ENCODE measurements around the gene CCNF. TPM values are rescaled to one million over a fixed set of nuclear protein-coding genes. Genes with fewer than 3 reads are reported as not detected.
A peak's percentile ranks its signal among the peaks of the same experiment; 100 is the strongest.

CCNF gene
- polyA plus RNA-seq, 1 experiment: 7.1 TPM

DNA sequence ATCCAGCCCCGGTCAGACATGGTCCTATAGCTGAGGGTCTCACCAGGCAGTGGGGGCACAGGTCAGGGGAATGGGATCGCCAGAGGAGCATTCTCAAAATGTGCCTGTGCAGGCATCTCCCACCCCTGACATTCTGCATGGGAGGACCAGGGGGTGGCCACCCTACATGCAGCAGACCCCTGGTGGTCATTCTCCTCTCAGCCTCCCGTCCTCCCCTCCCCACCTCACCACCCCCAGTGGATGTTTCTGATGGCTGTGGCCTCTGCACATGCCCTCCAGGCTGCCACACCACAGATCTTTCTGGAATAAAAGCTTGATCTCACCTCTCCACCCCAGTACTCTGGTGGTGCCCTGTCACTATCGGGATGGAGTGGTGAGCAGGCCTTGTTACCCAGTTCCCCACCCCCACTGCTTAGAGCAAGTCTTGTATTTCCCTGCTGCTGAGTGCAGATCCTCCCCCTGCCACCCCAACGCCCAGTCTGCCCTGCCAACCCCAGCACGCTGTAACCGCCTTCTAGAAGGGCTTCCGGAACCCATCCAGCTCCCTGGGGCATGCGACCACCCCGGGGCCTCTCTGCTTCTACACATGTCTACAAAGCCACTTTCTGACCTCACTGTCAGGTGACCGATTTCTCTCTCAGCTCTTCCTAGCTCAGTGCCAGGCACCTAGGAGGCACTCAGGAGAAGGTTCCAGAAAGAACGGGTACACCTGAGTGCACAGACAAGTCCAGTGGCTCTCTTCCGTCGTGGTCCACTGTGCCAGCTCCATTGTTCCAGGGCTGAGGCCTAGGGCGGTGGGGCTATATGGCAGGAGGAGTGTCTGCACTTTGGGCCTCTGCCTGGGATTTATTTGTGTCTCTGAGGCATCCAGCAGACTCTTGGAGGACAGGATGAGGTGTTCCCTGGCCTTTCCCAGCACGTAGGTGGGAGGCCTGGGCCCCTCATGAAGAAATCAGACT is 55.0 kb downstream of the CCNF start:
- CTCF ChIA-PET: interaction anchor here (0.9 to 8.3 kb wide), 3 partner anchors 17 to 54 kb away, joined by 3 to 63 read pairs (median 4); no protein-coding TSS in a partner anchor
- POLR2A ChIA-PET: no interaction called here
- Histone ChIP-seq H3K4me3 (ENCODE audit: low read depth, low read length) (no peak overlapping the region), H3K36me3 (ENCODE audit: control insufficient read depth, insufficient read depth, low read length) (peaks cover 7% of the 10 kb centered on the region), H3K27me3 (ENCODE audit: control insufficient read depth, insufficient read depth, low read length) (no peaks in the 10 kb centered on the region)
- no peak for DNase-seq (ENCODE audit: low read depth)
- TF ChIP-seq, protein P1, sequence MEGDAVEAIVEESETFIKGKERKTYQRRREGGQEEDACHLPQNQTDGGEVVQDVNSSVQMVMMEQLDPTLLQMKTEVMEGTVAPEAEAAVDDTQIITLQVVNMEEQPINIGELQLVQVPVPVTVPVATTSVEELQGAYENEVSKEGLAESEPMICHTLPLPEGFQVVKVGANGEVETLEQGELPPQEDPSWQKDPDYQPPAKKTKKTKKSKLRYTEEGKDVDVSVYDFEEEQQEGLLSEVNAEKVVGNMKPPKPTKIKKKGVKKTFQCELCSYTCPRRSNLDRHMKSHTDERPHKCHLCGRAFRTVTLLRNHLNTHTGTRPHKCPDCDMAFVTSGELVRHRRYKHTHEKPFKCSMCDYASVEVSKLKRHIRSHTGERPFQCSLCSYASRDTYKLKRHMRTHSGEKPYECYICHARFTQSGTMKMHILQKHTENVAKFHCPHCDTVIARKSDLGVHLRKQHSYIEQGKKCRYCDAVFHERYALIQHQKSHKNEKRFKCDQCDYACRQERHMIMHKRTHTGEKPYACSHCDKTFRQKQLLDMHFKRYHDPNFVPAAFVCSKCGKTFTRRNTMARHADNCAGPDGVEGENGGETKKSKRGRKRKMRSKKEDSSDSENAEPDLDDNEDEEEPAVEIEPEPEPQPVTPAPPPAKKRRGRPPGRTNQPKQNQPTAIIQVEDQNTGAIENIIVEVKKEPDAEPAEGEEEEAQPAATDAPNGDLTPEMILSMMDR (IDR thresholded peaks at IDR 0.05; ENCODE audit: insufficient read depth, low read depth, low read length): no peak

DNA sequence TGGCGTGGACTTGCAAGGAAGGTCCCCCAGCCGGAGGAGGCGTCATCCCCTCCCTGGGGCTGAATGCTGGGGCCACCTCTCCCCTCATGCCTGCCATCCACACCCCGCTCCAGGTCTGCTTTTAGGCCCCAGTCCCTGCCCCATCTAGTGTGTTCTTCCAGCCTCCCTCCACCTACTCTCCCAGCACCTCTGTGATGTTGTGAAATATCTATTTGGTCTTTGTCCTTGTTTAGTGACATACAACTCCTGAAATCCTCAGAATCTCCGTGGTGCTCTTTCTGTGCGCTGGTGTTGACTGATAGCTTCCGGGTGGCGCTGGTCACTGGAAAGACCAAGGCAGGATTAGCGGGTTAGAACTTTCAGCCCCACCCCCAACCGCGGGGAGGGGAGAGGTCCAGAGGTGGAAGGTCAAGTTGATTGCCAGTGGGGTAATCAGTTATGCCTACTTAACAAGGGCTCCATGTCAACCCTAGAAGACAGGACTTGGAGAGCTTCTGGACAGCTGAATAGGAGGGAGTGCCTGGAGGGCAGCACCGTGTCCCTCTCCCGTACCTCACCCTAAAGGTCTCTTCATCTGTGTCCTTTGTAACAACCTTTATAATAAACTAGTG is 55.8 kb downstream of the CCNF start:
- TF ChIP-seq, protein P1 (IDR thresholded peaks at IDR 0.05; ENCODE audit: insufficient read depth, low read depth, low read length): no peak
- Histone ChIP-seq H3K36me3 (ENCODE audit: control insufficient read depth, insufficient read depth, low read length) (peaks cover 5% of the 10 kb centered on the region), H3K27me3 (ENCODE audit: control insufficient read depth, insufficient read depth, low read length) (no peaks in the 10 kb centered on the region), H3K4me3 (ENCODE audit: low read depth, low read length) (no peak overlapping the region)
- POLR2A ChIA-PET: no interaction called here
- DNase-seq (ENCODE audit: low read depth): no peak
- CTCF ChIA-PET: interaction anchor here (0.8 to 8.3 kb wide), 4 partner anchors 16 to 62 kb away, joined by 3 to 63 read pairs (median 4); no protein-coding TSS in a partner anchor

GRCh38 chr16:2485811-2486507 is 56.7 kb downstream of the CCNF start:
- H3K27me3 ChIP-seq (ENCODE audit: control insufficient read depth, insufficient read depth, low read length): no peaks in the 10 kb centered on the region
- POLR2A ChIA-PET: no interaction called here
- DNase-seq (ENCODE audit: low read depth): no peak
- no peak overlapping the region for H3K4me3 ChIP-seq (ENCODE audit: low read depth, low read length)
- H3K36me3 ChIP-seq (ENCODE audit: control insufficient read depth, insufficient read depth, low read length): peaks cover 12% of the 10 kb centered on the region
- TF ChIP-seq, protein P1 (IDR thresholded peaks at IDR 0.05; ENCODE audit: insufficient read depth, low read depth, low read length): no peak
- CTCF ChIA-PET: interaction anchor here (0.8 to 8.3 kb wide), 3 partner anchors 16 to 63 kb away, joined by 3 to 63 read pairs (median 4); no protein-coding TSS in a partner anchor

DNA sequence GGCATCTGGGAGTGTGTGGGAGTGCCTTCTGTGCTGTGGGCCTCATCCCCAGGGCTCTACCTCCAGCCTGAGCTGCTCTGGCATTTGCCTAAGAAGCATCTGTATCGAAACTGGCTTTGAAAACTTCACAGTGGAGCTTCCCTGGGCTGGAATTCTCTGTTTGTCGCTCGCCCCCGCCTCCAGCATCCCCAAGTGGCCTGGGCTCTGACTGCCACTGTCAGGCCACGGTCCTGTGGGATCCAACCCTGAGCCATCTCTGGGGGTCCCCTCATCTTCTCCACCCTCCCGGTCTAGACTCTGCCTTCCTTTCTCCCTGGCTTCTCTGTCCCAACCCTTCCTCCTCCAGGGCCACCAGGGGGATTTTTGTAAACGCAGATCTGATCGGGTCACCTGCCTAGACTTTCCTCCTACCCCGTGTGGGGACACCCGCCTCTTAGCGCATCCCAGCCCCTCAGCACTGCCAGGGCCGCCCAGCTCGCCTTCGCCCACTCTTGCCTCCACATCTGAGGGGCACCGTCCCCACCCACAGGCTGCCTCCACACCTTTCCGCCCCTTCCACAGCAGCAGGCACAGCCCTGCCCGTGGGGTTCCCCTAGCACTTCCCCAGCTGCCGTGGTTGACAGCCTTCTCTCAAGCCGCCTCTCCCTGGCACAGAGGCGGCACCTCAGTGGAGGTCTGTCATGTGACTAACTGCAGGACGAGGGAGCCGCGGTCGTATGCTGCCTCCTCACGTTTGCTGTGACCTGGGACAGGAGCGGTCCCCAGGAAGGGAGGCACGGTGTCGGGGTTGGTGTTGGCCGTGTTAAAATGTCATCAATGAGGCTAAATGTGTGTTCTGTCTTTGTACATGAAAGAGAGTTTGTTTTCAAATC is 57.6 kb downstream of the CCNF start:
- ChIA-PET POLR2A (no interaction called here), CTCF (interaction anchor here (0.6 to 8.3 kb wide), 3 partner anchors 15 to 184 kb away, joined by 3 to 63 read pairs (median 4); no protein-coding TSS in a partner anchor)
- no peak overlapping the region for H3K4me3 ChIP-seq (ENCODE audit: low read depth, low read length)
- no peak for DNase-seq (ENCODE audit: low read depth)
- H3K27me3 ChIP-seq (ENCODE audit: control insufficient read depth, insufficient read depth, low read length): no peaks in the 10 kb centered on the region
- peaks cover 12% of the 10 kb centered on the region for H3K36me3 ChIP-seq (ENCODE audit: control insufficient read depth, insufficient read depth, low read length)
- TF ChIP-seq, protein P1 (IDR thresholded peaks at IDR 0.05; ENCODE audit: insufficient read depth, low read depth, low read length): 0 out of 2 replicates have a peak, but pooled peaks have one; percentile 10

Data from BJ (cell line).